NCI-H345 (cell line): Measurements from ENCODE around the gene NADK.
"Not testable (repeated sequence)": the region's sequence is repeated elsewhere in the genome, so short reads cannot be mapped to it uniquely, and the experiment has no call there.

Experiments used
- DNase-seq: peaks from one replicate; lab custom pipeline; 2025; lab: John Stamatoyannopoulos, UW

NADK gene

DNA sequence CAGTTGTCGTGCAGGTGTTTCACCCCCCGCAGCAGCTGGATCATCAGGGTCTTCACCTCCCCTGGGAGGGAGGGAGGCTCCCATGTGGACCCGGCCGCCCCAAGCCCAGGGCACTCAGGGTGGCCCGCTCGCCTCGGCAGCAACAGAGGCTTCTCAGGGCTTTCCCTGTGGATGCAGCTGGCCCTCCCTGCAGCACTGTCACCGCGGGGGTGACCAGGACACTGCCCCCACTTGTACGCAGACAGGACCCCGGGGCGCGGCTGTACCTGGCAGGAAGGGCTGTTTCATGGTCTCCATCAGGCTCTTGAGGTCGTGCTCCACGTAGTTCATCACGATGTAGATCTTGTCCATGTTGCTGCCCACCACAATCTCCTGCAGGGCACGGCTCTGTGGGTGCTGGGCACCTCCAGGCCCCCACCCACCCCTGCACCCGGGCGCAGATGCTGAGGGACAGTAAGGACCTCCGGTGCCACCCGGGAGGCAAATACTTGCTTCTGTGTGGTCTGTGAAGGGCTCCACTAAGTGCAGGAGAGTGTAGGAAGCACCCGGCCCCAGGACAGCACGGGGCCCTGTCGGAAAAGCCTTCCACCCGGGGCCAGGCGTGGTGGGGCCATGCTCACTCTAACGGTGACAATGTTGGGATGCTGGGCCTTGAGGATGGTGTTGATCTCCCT lies 73.8 kb downstream of the NADK start:
- DNase-seq: not testable (repeated sequence)

DNA sequence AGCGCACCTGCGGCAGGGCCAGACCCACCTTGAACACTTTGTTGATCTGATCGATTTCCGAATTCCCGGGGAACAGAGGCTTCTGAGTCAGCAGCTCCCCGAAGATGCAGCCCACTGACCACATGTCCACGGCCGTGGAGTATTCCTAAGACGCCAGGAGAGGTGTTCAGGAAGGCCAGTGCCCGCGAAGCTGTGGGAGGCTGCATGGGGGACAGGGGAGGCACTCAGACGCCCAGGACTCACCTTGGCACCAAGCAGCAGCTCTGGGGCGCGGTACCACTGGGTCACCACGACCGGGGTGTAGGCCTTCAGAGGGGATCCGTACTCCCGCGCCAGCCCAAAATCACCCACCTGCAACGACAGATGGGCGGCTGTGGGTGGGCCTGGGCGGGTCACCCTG lies 74.5 kb downstream of the NADK start:
- DNase-seq: no peak

DNA sequence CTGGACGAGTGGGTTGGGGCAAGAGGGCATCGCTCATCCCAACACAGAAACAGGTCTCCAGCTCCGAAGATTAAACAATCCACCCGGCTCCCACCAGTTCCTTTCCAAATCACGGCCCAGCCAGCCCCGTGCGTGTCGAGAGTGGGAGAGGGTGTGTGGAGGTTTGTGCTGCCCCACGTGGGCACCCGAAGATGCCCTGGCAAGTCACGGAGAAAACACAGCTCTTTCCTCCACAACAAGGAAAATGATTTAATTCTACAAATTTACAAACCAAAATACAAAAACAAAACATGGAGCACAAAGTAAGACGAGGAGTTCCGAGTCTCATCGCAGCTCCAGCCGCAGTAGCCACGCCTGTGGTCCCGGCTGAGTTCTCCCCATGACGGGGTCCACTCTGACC lies 75.8 kb downstream of the NADK start:
- not testable (repeated sequence) for DNase-seq
